Mesothelial cell of epicardium (in vitro differentiated cells): ENCODE data around the gene ROBO2. TPM values are rescaled to one million over a fixed set of nuclear protein-coding genes. Genes with fewer than 3 reads are reported as not detected.

Experiments used
- DNase-seq, 2 experiments: peaks; one replicate each; pipeline ENCODE4 v3.0.0; 2021; ENCODE audit warnings: low spot score in 2 of 2; ENCODE audit not compliant: unreplicated experiment in 2 of 2
- H3K27ac Mint-ChIP-seq: 2 replicates; pipeline ENCODE4 v1.8.0; 2021; ENCODE audit warnings: mixed read lengths
- H3K27me3 Mint-ChIP-seq: 2 replicates; pipeline ENCODE4 v1.8.0; 2021; ENCODE audit warnings: low read depth, mixed read lengths
- H3K36me3 Mint-ChIP-seq: 2 replicates; pipeline ENCODE4 v1.8.0; 2021; ENCODE audit warnings: mixed read lengths
- H3K4me1 Mint-ChIP-seq: 2 replicates; pipeline ENCODE4 v1.8.0; 2021; ENCODE audit warnings: mixed read lengths
- H3K4me3 Mint-ChIP-seq: 2 replicates; pipeline ENCODE4 v1.8.0; 2021; ENCODE audit warnings: mild to moderate bottlenecking, moderate library complexity, mixed read lengths
- H3K9me3 Mint-ChIP-seq: 2 replicates; pipeline ENCODE4 v1.8.0; 2021; ENCODE audit warnings: mixed read lengths
- total RNA-seq: library from RNA; stranded (reverse); gene quantifications from 3 replicates; pipeline ENCODE4 v1.2.1, GENCODE V29; 2021
- TF ChIP-seq, protein P1 (sequence below): fragments of 200-600 bp; sonication (generic); IDR thresholded peaks from one replicate; pipeline ENCODE4 v1.5.0; 2021; ENCODE audit warnings: antibody characterized with exemption; ENCODE audit not compliant: unreplicated experiment

The ROBO2 gene
- total RNA-seq, 1 donor from 2014 or later = 82.3 TPM

DNA sequence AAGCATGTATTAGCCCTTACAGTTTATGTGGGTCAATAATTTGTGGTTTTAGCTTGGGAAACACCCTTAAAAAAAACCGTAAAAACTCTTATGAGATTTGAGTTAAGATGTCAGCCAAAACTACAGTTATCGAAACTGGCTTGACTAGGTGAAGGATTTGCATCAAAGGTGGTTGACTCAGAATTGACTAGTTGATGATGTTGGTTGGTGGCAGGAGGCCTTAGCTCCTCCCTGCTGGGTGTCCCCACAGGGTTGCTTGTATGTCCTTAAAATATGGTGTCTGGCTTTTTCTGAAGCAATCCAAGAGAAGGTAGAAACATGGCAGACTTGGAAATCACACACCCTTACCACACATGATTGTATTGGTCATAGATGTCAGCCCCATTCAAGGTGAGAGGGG lies 305.1 kb downstream of the ROBO2 start:
- Mint-ChIP-seq H3K27ac (no peak overlapping the region), H3K4me1 (no peaks in the 10 kb centered on the region), H3K4me3 (no peak overlapping the region), H3K9me3 (peaks cover 7% of the 10 kb centered on the region), H3K27me3 (no peaks in the 10 kb centered on the region), H3K36me3 (no peaks in the 10 kb centered on the region)
- TF ChIP-seq, protein P1, sequence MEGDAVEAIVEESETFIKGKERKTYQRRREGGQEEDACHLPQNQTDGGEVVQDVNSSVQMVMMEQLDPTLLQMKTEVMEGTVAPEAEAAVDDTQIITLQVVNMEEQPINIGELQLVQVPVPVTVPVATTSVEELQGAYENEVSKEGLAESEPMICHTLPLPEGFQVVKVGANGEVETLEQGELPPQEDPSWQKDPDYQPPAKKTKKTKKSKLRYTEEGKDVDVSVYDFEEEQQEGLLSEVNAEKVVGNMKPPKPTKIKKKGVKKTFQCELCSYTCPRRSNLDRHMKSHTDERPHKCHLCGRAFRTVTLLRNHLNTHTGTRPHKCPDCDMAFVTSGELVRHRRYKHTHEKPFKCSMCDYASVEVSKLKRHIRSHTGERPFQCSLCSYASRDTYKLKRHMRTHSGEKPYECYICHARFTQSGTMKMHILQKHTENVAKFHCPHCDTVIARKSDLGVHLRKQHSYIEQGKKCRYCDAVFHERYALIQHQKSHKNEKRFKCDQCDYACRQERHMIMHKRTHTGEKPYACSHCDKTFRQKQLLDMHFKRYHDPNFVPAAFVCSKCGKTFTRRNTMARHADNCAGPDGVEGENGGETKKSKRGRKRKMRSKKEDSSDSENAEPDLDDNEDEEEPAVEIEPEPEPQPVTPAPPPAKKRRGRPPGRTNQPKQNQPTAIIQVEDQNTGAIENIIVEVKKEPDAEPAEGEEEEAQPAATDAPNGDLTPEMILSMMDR = no peak
- no peak for DNase-seq

DNA sequence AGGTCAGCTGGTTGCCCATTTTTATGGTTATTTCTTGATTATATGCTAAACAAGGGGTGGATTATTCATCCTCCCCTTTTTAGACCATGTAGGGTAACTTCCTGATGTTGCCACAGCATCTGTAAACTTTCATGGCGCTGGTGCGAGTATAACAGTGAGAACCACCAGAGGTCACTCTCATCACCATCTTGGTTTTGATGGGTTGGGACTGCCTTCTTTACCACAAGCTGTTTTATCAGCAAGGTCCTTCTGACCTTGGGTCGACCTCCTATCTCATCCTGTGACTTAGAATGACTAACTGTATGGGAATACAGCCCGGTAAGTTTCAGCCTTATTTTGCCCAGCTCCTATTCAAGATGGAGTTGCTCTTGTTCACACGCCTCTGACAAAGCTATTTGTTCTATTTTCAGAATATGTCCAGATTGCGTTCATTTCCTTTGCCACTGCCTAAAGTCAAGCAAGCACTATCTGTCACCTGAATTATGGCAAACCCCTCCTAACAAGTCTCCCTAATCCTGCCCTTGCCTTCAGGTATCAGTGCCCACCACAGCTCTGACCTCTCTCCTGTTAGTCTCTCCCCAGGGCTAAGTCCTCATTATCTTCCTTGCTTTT lies 308.5 kb downstream of the ROBO2 start:
- H3K4me1 Mint-ChIP-seq = no peaks in the 10 kb centered on the region
- TF ChIP-seq, protein P1 = no peak
- H3K27me3 Mint-ChIP-seq = no peaks in the 10 kb centered on the region
- no peak overlapping the region for H3K27ac Mint-ChIP-seq
- no peak overlapping the region for H3K4me3 Mint-ChIP-seq
- peaks cover 4% of the 10 kb centered on the region for H3K9me3 Mint-ChIP-seq
- DNase-seq = no peak
- no peaks in the 10 kb centered on the region for H3K36me3 Mint-ChIP-seq

DNA sequence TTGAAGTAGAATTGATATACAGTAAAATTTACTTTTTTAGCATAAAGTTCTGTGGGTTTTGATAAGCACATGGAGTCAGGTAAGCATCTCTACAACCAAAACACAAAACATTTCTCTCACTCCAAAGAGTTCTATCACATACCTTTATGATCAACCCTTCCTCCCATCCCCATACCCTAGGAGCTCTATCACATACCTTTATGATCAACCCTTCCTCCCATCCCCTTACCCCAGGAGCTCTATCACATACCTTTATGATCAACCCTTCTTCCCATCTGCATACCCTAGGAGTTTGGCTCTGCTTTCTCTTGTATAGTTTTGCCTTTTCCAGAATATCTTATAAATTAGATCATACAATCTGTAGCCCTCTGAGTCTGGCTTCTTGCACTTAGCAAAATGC lies 315.1 kb downstream of the ROBO2 start:
- TF ChIP-seq, protein P1 = no peak
- no peak overlapping the region for H3K4me3 Mint-ChIP-seq
- no peak for DNase-seq
- H3K27ac Mint-ChIP-seq = no peak overlapping the region
- no peaks in the 10 kb centered on the region for H3K4me1 Mint-ChIP-seq
- no peaks in the 10 kb centered on the region for H3K9me3 Mint-ChIP-seq
- H3K36me3 Mint-ChIP-seq = no peaks in the 10 kb centered on the region
- no peaks in the 10 kb centered on the region for H3K27me3 Mint-ChIP-seq

DNA sequence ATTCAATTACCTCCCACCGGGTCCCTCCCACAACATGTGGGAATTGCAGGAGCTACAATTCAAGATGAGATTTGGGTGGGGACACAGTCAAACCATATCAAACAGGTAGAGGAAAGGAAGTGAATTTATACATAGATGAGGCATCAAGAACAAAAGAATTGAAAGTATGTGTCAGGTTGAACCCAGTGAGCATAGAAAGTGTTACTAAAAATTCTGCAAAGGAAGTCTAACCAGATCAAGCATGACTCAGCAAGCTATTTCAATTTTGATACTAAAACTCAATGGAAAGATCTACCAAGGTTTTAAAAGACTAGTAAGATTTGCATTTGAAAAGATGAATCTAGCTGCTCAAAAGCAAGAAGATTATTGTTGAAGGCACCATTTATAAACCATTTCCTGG lies 323.0 kb downstream of the ROBO2 start:
- Mint-ChIP-seq H3K4me3 (no peak overlapping the region), H3K27ac (no peak overlapping the region), H3K27me3 (no peaks in the 10 kb centered on the region), H3K36me3 (peaks cover 9% of the 10 kb centered on the region), H3K4me1 (peaks cover 14% of the 10 kb centered on the region), H3K9me3 (peaks cover 21% of the 10 kb centered on the region)
- DNase-seq = no peak
- TF ChIP-seq, protein P1 = no peak

DNA sequence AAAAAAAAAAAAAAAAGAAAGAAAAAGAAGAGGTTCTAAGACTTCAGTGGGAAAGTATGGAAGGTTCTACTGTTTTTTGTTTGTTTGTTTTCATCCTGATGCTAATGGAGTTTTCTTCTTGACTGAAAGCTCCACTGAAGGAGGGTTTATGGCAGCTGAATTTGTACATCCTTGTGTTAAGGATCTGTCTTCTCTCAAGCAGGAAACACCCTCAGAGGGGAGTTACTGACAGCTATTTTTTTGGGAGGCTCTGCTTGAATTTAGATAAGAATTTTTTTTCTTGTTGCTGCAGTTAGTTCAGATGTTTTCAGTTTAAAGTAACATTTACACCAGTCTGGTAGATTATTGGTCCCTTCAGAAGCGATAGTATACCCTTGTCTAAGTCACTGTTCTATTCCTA lies 325.3 kb downstream of the ROBO2 start:
- no peak for DNase-seq
- peaks cover 9% of the 10 kb centered on the region for H3K36me3 Mint-ChIP-seq
- TF ChIP-seq, protein P1 = no peak
- H3K9me3 Mint-ChIP-seq = peaks cover 21% of the 10 kb centered on the region
- H3K4me3 Mint-ChIP-seq = no peak overlapping the region
- no peaks in the 10 kb centered on the region for H3K27me3 Mint-ChIP-seq
- peak overlapping the region; percentile 64 for H3K27ac Mint-ChIP-seq
- peaks cover 14% of the 10 kb centered on the region for H3K4me1 Mint-ChIP-seq

DNA sequence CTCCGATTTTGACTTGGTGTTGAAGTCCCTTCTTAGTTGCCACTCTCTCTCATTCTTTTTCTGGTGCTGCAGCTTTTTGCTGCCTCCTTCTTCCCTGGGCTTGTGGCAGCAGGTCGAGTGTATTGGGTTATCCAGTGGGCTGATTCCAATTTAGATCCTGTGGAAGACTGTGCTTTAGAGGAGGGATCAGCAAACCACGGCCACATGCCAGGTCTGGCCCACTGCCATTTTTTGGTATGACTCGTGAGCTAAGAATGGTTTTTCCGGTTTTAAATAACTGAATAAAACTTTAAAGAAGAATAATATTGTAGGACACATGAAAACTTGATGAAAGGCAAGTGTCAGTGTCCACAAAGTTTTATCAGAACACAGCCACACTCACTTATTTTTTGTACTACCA lies 330.5 kb downstream of the ROBO2 start:
- TF ChIP-seq, protein P1 = no peak
- H3K36me3 Mint-ChIP-seq = peaks cover 2% of the 10 kb centered on the region
- peaks cover 8% of the 10 kb centered on the region for H3K4me1 Mint-ChIP-seq
- no peak overlapping the region for H3K4me3 Mint-ChIP-seq
- peaks cover 6% of the 10 kb centered on the region for H3K9me3 Mint-ChIP-seq
- DNase-seq = no peak
- H3K27me3 Mint-ChIP-seq = no peaks in the 10 kb centered on the region
- H3K27ac Mint-ChIP-seq = no peak overlapping the region
